ENCODE measurements around the gene HNF4A.

Gene HNF4A

DNA sequence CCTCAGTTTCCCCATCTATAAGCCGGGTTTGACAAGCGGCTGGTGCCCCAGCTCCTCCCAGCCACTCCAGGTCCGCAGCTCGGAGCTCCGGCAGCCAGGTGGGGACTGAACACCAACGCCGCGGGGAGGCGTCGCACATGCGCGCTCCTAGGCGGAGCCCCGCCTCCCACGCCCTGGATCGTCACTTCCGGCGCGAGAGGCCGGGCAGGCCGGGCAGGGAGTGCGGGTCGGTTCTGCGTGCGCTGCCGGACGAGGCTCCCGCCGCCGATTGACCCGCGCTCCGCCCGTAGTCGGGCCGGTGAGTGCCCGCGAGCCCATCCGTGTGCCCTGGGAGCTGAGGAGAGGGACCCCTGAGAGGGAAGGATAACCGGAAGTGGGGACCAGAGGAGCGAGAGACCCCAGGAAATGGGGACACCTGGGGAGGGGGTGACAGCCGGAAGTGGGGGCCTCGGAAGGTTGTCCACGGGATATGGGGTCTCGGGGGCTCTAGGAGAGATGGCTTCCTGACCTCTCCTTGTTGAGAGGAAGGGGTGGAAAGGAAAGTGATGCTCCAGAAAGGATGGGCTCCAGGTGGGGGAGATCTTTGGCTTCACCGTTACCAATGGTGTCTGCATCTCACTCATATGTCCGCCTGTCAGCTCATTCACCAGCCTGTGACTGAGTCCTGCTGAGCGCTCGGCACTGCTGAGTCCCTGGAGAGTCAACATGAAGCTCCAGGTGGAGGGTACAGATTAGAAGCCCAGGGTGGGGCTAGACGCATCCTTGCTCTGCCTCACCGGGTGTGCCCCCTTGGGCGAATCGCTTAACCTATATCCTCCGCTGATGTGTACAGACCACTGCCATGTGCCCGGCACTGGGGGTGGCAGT, 120.4 kb downstream of the HNF4A start, which contains the start of gene TTPAL:
Gene TTPAL (plus strand): TSS at position 181 of the 867 bp plus-strand sequence. CDS start 4,126 bp downstream, outside the sequence.
- peak; percentile 79 for DNase-seq

DNA sequence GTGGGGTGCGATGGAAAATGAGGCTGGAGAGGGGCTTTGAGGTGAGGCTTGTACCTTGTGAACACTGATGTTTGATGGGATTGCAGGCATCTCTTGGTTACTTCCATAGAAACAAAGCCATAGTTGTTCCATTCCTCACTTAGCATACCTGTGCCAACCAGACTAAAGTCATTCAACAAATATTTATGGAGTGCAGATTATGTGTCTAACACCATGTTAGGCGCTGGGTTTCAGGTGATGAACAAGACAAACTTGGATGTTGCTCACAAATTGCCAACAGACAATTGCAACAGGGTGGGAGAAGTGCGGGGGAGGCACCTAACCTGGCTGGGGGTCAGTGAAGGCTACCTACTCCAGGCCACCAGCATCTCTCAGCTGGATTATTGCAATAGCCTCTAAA, 121.7 kb downstream of the HNF4A start:
- no peak for DNase-seq

DNA sequence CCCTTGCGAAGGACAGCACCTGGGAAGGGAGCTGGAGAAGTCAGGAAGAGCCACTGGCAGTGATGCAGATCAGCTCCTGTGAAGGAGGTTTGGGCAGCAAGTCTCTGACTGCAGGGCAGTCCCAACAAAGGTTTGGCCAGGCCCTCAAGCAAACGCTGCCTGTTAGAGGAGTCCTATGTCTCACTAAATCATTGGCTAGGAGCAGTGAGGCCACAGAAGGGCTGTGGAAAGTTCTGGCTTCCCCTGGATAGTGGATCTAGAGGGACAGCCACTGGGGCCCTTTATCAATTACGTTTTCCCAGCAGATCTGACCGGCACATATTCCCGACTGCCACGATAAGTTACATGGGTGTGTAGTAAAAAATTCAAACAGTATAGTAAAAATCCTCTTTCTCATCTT, 122.7 kb downstream of the HNF4A start:
- no peak for DNase-seq

DNA sequence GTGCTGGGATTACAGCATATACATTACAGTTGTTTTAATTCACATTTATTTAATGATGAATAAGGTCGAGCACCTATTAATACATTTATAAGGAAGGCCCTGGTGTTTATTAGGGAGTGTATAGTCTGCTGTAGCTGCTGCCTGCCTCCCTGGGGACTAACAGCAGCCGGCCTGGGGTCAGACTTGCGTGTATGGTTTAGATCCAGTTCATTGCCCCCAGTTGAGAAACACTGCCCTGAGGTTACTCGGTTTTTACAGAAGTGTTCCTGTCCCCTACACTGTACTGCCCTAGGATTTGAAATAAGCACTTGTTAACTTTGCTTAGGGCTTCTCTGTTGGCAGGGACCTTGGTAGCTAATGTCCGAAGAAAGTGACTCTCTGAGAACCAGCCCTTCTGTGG, 124.1 kb downstream of the HNF4A start:
- DNase-seq = no peak

DNA sequence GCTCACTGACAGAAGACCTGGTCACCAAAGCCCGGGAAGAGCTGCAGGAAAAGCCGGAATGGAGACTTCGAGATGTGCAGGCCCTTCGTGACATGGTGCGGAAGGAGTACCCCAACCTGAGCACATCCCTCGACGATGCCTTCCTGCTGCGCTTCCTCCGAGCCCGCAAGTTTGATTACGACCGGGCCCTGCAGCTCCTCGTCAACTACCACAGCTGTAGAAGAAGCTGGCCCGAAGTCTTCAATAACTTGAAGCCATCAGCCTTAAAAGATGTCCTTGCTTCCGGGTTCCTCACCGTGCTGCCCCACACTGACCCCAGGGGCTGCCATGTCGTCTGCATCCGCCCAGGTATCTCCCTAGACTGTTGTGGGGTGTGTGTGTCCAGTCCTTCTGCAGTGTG, 124.6 kb downstream of the HNF4A start:
- DNase-seq = no peak

DNA sequence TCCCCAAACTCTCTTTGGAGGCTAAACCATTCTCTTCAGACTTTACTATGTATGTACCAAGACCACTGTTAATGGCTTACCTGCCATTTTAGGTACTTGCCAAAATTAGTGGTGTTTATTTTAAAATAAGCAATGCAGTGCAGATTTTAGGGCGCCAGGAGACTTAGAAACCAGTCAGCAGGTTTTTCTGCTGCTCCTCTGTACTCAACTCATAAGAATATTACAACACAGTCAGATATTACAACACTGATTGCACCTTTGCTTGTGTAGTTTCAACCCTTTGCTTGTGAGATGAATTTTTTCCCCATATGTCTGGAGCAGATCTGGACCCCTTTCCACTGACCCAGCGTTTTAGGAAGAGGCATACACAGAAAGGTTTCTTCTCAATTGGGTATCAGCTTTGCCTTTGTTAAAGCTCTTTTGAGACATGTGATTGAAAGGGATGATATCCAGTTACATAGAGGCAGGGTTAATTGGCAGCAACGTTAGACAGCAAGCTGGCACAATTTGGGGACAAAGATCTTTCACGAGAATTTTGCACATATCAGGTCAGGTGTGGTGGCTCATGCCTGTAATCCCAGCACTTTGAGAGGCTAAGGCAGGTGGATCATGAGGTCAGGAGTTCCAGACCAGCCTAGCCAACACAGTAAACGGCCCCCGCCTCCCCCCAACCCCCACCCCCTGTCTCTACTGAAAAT, 126.4 kb downstream of the HNF4A start:
- no peak for DNase-seq

DNA sequence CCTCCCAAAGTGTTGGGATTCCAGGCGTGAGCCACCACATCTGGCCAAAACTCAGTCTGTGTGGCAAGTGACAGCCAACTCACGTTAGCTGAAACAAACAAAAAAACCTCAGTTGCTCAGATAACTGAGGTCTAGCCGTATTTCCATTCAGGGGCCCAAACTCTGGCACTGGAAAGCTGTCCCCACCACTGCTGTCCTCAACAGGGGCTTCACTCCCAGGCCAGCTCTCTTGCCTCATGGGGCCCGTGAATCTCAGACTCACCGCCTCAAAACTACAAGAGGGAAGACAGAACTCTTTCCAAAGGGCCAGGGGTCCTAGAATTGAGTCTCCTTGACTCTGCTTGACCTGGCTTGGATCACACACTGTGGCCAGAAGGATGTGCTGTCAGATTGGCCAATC, 127.6 kb downstream of the HNF4A start:
- no peak for DNase-seq

All from fibroblast of skin of abdomen (primary cell).